IPS-18c (cell line): ENCODE data around the gene OAS2.

Source experiments
- H3K4me3 ChIP-seq: 2 replicates; pipeline ENCODE4 v1.7.0; 2013; ENCODE audit warnings: low read depth, mild to moderate bottlenecking, low read length, moderate library complexity; ENCODE audit not compliant: insufficient read depth
- H3K9me3 ChIP-seq: one replicate; pipeline ENCODE4 v1.6.1; 2013; ENCODE audit warnings: mild to moderate bottlenecking, low read length, moderate library complexity; ENCODE audit not compliant: control insufficient read depth, insufficient read depth

The OAS2 gene

GRCh38 chr12:113039911-113040445 lies 61.7 kb downstream of the OAS2 start:
- Histone ChIP-seq H3K4me3 (no peak overlapping the region), H3K9me3 (no peaks in the 10 kb centered on the region)

- no peaks in the 10 kb centered on the region for H3K9me3 ChIP-seq
- no peak overlapping the region for H3K4me3 ChIP-seq
These were observed 62.4 kb downstream of the OAS2 start for GRCh38 chr12:113040722-113041171.

- H3K4me3 ChIP-seq = no peak overlapping the region
- H3K9me3 ChIP-seq = no peaks in the 10 kb centered on the region
These were observed 63.2 kb downstream of the OAS2 start for GRCh38 chr12:113041560-113041959.

- Histone ChIP-seq H3K4me3 (no peak overlapping the region), H3K9me3 (no peaks in the 10 kb centered on the region)
These were observed 64.9 kb downstream of the OAS2 start for GRCh38 chr12:113043240-113043639.

- Histone ChIP-seq H3K4me3 (no peak overlapping the region), H3K9me3 (no peaks in the 10 kb centered on the region)
These were observed 66.2 kb downstream of the OAS2 start for GRCh38 chr12:113044516-113044915.

- no peak overlapping the region for H3K4me3 ChIP-seq
- H3K9me3 ChIP-seq = peaks cover 3% of the 10 kb centered on the region
These were observed 70.4 kb downstream of the OAS2 start for GRCh38 chr12:113048716-113049127.

- Histone ChIP-seq H3K4me3 (no peak overlapping the region), H3K9me3 (peaks cover 3% of the 10 kb centered on the region)
These were observed 71.8 kb downstream of the OAS2 start for GRCh38 chr12:113049976-113050742.

GRCh38 chr12:113050795-113051194 lies 72.5 kb downstream of the OAS2 start:
- H3K9me3 ChIP-seq = peaks cover 3% of the 10 kb centered on the region
- H3K4me3 ChIP-seq = no peak overlapping the region

GRCh38 chr12:113051759-113052158 lies 73.4 kb downstream of the OAS2 start:
- Histone ChIP-seq H3K4me3 (no peak overlapping the region), H3K9me3 (peaks cover 3% of the 10 kb centered on the region)

- no peak overlapping the region for H3K4me3 ChIP-seq
These were observed 74.0 kb downstream of the OAS2 start for GRCh38 chr12:113052326-113052725.

GRCh38 chr12:113054948-113055486 lies 76.7 kb downstream of the OAS2 start:
- H3K9me3 ChIP-seq = peaks cover 3% of the 10 kb centered on the region
- H3K4me3 ChIP-seq = no peak overlapping the region

More at GRCh38 chr12:113052326-113052725, 74.0 kb downstream of the OAS2 start:
- H3K9me3 ChIP-seq = peaks cover 3% of the 10 kb centered on the region

- Histone ChIP-seq H3K4me3 (no peak overlapping the region), H3K9me3 (peaks cover 3% of the 10 kb centered on the region)
These were observed 77.5 kb downstream of the OAS2 start for GRCh38 chr12:113055594-113056380.

- Histone ChIP-seq H3K9me3 (peaks cover 3% of the 10 kb centered on the region), H3K4me3 (peak overlapping the region; percentile 65; the same call in 1 of the 2 replicates)
These were observed 78.0 kb downstream of the OAS2 start for GRCh38 chr12:113056381-113056630.

GRCh38 chr12:113056631-113057488 lies 78.5 kb downstream of the OAS2 start, which contains the start of gene DTX1:
TSS of gene DTX1 (plus strand) at chr12:113056730. CDS start at chr12:113058193, 1,463 bp downstream.
- Histone ChIP-seq H3K9me3 (peaks cover 3% of the 10 kb centered on the region), H3K4me3 (peak within 1 kb of the TSS; percentile 65)

GRCh38 chr12:113057565-113058485 lies 79.5 kb downstream of the OAS2 start:
- Histone ChIP-seq H3K9me3 (peaks cover 3% of the 10 kb centered on the region), H3K4me3 (0 out of 2 replicates have a peak overlapping the region, but pooled peaks have one; percentile 15)

- no peak overlapping the region for H3K4me3 ChIP-seq
These were observed 80.2 kb downstream of the OAS2 start for GRCh38 chr12:113058553-113058952.

More at GRCh38 chr12:113058553-113058952, 80.2 kb downstream of the OAS2 start:
- no peaks in the 10 kb centered on the region for H3K9me3 ChIP-seq
